Omental fat pad (tissue), 4 donors: Measurements from ENCODE around the gene SIM2. TPM values are rescaled to one million over a fixed set of nuclear protein-coding genes. Genes with fewer than 3 reads are reported as not detected.
A peak's percentile ranks its signal among the peaks of the same experiment; 100 is the strongest.

Source experiments
- ATAC-seq: fragments of 150-250 bp; one replicate; pipeline ENCODE4 v1.9.1; 2016; ENCODE audit warnings: mild to moderate bottlenecking, moderate library complexity; ENCODE audit not compliant: low FRiP score
- DNase-seq: peaks from one replicate; pipeline ENCODE4 v3.0.0-alpha.2; 2019; ENCODE audit warnings: low spot score
- total RNA-seq, 4 donors: library from RNA; depleted of rRNA; stranded (reverse); fragments of >200 nt; gene quantifications; one replicate each; pipeline ENCODE4 v1.1.0, GENCODE V29; 2016
- TF ChIP-seq, protein P1 (sequence below), 3 donors: fragments of 450-650 bp; IDR thresholded peaks; one replicate each; pipeline ENCODE4 v1.5.1; 2016 to 2017; ENCODE audit warnings: antibody characterized with exemption in 3 of 3, mild to moderate bottlenecking in 3 of 3, moderate library complexity in 2 of 3

SIM2 gene
- total RNA-seq, 4 donors from 2014 or later: 3.2 TPM; not detected in 3

DNA sequence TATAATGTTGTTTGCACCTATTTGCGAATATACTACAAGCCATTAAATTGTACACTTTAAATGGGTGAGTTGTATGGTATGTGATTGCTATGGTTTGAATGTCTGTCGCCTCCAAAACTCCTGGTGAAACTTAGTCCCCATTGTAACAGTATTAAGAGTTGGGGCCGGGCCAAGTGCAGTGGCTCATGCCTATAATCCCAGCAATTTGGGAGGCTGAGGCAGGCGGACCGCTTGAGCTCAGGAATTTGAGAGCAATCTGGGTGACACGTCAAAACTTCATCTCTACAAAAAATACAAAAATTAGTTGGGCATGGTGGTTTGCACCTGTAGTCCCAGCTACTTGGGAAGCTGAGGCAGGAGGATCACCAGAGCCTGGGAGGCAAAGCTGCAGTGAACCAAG is 12.0 kb upstream of the SIM2 start:
- no peak for DNase-seq
- ATAC-seq: no peak
- TF ChIP-seq, protein P1, sequence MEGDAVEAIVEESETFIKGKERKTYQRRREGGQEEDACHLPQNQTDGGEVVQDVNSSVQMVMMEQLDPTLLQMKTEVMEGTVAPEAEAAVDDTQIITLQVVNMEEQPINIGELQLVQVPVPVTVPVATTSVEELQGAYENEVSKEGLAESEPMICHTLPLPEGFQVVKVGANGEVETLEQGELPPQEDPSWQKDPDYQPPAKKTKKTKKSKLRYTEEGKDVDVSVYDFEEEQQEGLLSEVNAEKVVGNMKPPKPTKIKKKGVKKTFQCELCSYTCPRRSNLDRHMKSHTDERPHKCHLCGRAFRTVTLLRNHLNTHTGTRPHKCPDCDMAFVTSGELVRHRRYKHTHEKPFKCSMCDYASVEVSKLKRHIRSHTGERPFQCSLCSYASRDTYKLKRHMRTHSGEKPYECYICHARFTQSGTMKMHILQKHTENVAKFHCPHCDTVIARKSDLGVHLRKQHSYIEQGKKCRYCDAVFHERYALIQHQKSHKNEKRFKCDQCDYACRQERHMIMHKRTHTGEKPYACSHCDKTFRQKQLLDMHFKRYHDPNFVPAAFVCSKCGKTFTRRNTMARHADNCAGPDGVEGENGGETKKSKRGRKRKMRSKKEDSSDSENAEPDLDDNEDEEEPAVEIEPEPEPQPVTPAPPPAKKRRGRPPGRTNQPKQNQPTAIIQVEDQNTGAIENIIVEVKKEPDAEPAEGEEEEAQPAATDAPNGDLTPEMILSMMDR (IDR thresholded peaks at IDR 0.05): no peak

DNA sequence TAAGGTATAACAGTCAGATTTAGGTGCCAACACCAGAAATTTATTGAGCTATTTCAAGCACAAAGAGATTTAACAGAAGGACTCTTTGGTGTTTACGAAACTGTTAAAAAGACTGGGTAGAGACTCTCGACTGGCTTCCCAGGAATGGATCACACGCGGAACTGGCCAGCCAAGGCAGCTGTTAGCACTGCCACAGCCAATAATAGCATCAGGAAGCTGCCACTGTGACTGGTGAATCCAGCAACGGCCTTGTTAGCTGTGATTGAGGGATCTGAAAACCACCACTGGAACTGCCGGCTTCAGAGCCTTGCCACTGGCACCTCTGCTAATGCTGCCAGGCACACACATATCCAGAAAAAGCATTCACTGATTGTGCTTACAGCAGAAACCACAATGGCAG is 10.6 kb upstream of the SIM2 start:
- TF ChIP-seq, protein P1 (IDR thresholded peaks at IDR 0.05): no peak
- ATAC-seq: no peak
- DNase-seq: no peak

DNA sequence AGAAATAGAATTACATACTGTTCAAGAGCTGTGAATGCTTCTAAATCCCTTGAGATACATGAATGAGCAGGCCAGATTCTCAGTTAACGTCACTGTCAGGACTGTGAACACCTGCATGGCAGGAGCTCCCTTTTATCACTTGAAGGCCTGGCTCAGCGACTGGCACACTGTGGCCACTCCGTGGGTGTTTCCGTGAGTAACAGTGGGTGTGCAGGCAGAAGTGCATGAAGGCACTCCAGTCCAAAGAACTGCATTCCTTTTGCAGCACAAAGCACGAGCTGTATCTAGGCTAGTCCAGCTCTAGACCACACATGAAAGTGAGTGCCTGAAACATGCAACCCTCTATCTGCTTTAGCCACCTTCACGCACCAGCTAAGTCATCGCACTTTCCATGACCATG is 9.6 kb upstream of the SIM2 start:
- DNase-seq (no peak), ATAC-seq (no peak)
- TF ChIP-seq, protein P1 (IDR thresholded peaks at IDR 0.05): no peak

DNA sequence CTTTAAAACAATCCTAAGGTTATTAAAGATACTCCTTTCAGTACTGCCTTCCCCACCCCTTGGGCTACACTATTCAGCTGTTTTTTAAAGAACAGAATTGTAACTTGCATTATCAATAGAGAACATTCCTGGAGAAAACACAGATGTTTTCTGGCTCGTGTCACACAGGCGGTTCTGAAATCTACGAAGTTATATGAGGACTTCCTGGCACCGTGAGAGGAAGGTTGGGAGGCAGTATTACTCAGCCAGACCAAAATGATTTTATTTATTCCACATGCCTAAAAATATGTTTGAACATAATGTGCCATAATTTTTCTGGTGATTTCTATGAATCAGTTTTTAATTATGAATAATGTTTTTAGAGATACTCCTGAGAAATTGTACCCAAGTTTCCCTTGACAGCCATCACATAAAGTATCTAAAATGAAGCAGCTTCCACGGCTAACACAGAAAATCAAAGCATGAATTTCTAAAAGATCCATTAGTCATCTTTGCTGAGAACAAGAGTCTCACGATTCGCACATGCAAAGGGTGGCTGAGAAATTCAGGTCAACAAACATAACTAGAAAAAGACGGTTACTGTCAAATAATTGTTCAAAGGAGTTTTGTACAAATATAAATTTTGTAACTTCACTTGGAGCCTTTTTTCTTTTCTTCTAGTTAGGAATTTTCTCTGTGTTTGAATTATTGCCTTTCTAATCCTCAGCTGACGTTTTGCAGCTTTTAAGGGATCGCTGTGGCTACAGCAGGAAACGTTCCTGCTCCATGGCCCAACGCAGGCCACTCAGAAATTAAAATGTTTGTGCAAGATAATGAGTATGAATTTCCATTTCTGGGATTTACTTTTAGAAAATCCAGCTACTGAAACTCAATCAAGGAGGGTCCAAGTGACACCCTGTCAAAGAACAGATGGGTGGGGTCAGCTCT is 8.0 kb upstream of the SIM2 start:
- TF ChIP-seq, protein P1 (IDR thresholded peaks at IDR 0.05): no peak
- ATAC-seq (peak; percentile 47), DNase-seq (no peak)

DNA sequence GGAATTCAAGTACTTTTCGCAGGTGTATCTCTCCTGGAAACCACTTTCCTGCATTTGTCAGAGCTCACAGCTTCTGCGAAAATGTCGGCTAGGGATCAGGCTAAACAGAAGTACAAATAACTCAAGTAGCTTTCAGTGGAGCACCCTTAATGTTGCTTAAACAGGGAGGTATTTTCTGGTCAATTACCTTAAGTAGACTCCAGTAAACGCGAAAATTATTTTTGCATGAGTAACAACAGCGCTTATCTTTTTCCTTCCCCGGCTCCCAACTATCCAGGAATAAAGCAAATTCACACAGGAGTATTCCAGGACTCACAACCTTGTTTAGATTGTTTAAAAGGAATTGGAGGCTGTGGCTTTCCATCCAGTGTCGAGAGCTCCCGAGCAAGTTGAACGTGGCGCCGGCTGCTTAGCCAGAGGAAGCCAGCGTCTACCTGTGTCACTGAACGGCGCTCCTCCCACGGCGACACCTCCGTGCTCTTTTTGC is 7.3 kb upstream of the SIM2 start:
- ATAC-seq (no peak), DNase-seq (no peak)
- TF ChIP-seq, protein P1 (IDR thresholded peaks at IDR 0.05): no peak

DNA sequence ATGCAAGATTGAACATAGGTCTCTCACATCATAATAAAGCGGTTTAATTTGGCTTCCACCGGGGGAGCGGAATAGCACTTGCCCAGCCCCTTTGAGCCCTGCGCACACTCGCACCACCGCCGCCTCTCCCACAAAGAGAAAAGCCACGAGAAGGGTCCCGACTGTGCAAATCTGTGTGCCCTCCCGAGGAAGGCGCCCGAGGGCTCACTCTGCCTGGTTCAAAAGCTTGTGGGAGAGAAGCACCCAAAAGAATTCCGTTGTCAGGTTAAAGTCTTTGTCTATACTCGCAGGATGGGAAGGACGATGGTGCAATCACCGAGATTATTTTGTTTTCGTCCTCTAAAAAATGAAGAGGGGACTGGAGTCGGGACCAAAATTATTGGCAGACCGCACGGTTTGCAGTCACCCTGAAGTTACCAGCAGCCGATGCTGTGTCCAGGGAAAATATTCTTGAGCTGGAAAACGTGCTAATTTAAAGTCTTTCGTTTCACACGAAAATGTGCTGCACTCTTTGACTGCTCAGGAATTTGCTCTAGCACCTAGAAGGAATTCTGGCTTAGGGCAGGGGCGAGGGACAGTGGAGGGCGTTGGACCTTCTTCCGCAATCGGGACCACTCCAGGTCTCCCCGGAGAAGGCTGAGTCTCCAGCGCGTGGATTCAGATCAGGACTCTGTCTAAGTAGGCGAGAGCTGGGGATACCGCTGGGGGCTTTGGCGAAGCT is 6.6 kb upstream of the SIM2 start:
- TF ChIP-seq, protein P1 (IDR thresholded peaks at IDR 0.05): no peak
- ATAC-seq: no peak
- DNase-seq: no peak
